ENCODE results near the gene SELENOF.

DNA sequence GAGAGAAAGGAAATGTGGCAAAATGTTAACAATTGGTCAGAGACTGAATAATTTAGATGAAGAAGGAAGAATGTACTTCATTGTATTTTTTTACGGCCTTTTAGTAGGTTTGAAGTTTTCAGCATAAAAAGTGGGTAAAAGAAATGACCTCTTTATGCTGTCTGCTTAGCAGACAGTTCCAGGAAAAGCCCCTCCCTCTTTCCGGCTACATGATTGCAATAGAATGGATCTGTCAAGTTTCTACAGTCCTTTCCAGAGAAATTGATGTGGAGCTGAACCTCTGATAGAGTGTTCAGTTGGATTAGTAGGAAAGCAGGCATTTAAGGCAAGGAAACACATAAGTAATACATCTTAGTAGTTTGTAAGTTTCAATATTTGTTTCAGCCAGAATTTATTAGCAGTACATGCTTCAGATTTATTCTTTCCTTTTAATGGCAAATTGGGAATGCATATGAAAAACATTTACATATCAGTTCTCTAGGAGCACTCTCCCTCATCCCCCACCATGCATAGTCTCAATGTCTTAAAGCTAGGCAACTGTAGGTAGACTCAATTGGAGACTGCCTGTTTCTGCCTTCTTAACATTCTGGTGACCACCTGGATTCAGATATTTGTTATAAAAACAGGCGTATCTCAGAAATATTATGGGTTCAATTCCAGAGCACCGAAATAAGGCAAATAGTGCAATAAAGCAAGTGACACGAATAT is 36.9 kb upstream of the SELENOF start:
- TF ChIP-seq EZH2 (IDR thresholded peaks at IDR 0.05) (no peak), POLR2A (IDR thresholded peaks at IDR 0.05; ENCODE audit: borderline replicate concordance, extremely low read depth, insufficient read depth, insufficient read length) (no peak), POLR2AphosphoS5 (IDR thresholded peaks at IDR 0.05; ENCODE audit: low read depth, low read length) (no peak)
- TF ChIP-seq, protein P1, sequence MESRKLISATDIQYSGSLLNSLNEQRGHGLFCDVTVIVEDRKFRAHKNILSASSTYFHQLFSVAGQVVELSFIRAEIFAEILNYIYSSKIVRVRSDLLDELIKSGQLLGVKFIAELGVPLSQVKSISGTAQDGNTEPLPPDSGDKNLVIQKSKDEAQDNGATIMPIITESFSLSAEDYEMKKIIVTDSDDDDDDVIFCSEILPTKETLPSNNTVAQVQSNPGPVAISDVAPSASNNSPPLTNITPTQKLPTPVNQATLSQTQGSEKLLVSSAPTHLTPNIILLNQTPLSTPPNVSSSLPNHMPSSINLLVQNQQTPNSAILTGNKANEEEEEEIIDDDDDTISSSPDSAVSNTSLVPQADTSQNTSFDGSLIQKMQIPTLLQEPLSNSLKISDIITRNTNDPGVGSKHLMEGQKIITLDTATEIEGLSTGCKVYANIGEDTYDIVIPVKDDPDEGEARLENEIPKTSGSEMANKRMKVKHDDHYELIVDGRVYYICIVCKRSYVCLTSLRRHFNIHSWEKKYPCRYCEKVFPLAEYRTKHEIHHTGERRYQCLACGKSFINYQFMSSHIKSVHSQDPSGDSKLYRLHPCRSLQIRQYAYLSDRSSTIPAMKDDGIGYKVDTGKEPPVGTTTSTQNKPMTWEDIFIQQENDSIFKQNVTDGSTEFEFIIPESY (IDR thresholded peaks at IDR 0.05; ENCODE audit: extremely low read depth, insufficient replicate concordance, low read length): no peak
- TF ChIP-seq, protein P2, sequence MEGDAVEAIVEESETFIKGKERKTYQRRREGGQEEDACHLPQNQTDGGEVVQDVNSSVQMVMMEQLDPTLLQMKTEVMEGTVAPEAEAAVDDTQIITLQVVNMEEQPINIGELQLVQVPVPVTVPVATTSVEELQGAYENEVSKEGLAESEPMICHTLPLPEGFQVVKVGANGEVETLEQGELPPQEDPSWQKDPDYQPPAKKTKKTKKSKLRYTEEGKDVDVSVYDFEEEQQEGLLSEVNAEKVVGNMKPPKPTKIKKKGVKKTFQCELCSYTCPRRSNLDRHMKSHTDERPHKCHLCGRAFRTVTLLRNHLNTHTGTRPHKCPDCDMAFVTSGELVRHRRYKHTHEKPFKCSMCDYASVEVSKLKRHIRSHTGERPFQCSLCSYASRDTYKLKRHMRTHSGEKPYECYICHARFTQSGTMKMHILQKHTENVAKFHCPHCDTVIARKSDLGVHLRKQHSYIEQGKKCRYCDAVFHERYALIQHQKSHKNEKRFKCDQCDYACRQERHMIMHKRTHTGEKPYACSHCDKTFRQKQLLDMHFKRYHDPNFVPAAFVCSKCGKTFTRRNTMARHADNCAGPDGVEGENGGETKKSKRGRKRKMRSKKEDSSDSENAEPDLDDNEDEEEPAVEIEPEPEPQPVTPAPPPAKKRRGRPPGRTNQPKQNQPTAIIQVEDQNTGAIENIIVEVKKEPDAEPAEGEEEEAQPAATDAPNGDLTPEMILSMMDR (IDR thresholded peaks at IDR 0.05 in 2 of 3, conservative IDR thresholded peaks at IDR 0.05 in 1 of 3; ENCODE audit: borderline replicate concordance in 1 of 3, insufficient read depth in 1 of 3, low read depth in 2 of 3, low read length in 2 of 3): no peak
